HG03378 (cell line): ENCODE results near the gene NFATC2.

ENCODE experiments used
- ATAC-seq: cut with Tn5 transposase; IDR thresholded peaks from one replicate; pipeline ENCODE4 v1.9.1; 2021; ENCODE audit warnings: mild to moderate bottlenecking, moderate library complexity; ENCODE audit not compliant: unreplicated experiment

NFATC2 gene

GRCh38 chr20:51457533-51457932 is 85.0 kb downstream of the NFATC2 start:
- ATAC-seq: no peak

- ATAC-seq: no peak
Observed at GRCh38 chr20:51456511-51457509, 85.7 kb downstream of the NFATC2 start.

GRCh38 chr20:51454250-51454865 is 88.2 kb downstream of the NFATC2 start:
- ATAC-seq: no peak

DNA sequence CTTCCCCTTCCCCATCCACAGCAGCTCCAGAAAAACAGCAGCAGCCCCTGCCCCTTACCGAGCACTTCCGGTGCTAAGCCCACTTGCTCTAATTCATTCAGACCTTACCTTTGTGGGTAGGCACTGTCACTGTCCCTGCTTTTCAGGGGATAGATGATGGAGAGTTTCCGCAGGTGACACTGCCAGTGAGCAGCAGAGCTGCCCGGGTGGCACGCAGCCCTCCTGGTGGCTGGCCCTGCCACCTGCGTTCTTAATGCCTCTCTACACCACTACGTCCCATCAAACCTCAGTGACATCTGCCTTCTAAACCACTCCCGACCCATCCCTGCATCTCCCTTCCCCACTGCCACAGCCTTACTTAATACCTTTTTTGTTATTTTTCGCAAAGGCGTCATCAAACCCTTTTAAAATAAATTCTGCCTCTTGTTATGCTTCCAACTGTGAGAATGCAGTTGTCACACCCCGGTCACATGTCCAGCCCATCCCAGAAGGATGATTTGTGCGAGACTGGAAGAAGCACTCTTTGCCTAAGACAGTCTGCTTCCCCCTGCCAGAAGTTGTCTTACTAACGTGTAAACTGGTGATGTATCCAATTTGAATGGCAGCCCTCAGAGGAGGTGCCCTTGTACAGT is 89.7 kb downstream of the NFATC2 start:
- no peak for ATAC-seq

DNA sequence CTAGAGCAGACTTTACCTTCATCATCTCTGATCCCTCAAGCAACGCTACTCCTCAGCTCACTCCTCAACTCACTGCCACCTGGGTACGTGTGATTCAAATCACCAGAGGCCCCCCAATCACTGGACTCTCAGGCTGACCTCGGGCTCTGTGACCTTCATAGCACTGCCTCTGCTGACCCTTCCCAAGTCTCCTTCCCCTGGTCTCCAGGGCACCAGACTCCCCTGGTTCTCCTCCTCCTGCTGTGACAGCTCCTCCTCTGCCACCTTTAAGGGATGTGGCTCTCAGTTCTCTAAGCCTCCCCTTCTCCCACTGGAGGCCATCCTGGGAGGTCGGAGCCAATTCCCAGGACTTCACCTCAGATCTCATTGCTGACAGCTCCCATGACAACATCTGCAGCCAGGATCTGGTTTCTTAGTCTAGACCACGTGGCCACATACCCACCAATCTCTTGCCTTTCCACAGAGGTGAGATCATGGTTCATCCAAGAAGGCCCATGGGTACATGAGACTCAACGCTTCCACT is 90.4 kb downstream of the NFATC2 start:
- ATAC-seq: no peak

GRCh38 chr20:51451484-51451883 is 91.0 kb downstream of the NFATC2 start:
- no peak for ATAC-seq

DNA sequence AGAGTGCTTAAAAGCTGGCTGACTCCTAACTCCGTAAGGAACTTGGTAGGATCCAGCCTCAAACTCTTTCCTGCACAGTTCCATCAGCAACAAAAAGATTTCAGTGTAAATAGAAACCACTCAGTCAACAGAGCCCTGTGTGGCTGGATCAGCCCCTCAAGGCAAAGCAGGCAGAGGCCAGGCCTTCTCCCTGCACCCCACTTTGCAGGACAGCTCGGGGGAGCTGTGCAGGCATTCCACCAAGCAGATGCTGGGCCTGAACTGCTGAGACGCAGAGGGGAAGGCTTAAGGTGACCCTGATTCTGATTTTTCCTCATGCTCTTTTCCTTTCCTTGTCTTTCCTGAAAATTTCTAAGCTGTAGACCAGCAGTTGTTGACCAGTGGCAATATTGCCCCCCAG is 91.5 kb downstream of the NFATC2 start:
- no peak for ATAC-seq

DNA sequence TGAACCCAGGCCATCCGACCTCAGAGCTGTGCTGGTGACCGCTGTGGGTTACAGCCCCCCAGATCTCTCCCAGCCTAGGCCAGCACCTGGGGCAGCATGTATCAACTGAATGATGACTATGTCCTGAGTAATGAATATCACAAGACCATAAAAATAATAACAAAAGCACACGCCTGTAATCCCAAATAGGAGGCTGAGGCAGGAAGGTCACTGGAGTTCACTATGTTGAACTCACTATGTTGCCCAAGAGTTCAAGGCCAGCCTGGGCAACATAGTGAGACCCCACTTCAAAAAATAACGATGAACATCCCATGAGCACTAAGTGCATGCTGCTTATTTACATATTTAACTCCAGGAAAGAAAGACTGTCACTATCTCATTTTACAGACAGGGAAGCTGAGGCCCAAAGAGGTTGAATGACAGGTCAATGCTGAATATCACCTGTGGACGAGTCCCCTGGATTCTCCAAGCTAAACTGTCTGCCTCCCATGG is 92.3 kb downstream of the NFATC2 start:
- no peak for ATAC-seq

GRCh38 chr20:51449498-51450220 is 92.9 kb downstream of the NFATC2 start:
- no peak for ATAC-seq

DNA sequence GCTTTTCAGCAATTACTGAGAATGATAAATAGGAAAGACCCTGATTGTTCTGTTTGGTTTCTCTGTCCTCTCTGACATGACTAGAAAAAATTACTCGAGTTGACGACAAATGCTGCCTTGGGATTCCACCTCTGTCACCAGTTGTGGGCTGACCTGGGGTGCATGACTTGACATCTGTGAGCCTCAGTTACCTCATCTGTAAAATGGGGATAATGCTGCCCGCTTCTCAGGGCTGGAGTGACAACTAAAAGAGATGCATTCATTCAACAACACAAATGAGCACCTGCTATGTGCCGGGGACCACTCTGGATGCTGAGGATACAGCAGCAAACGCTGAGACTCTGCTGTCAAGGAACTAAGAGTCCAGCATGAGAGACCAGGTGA is 94.8 kb downstream of the NFATC2 start:
- no peak for ATAC-seq

DNA sequence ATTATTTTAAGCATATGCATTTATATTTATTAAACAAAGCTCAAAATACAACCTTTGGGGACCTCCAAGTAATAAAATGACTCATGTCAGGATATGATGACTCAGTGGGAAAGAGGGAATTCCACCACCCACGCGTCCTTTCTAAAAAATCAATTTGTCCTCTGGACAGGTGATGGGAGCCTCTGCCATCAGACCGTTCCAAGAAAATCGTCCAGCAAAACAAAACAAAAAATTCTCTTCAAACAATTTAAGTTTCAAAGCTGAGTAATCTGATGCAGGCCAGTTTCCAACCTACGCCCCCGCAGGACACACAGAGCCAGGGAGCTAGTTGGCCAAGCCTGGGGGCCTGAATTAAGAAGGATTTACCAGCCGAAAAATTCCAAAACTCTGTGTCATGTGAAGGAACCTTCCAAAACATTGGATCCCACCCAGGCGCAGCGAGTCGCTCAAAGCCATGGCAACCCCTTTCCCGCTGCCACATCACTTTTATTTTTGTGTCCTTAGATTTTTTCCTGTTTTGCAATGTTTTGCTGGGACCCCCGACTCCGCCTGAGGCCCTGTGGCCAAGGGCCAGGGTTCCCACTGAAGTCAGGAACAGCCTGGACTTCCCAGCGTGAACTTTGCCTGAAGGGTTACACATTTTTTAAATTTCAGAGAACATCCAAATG is 95.3 kb downstream of the NFATC2 start:
- ATAC-seq: no peak

- ATAC-seq: no peak
Observed at GRCh38 chr20:51446656-51447055, 95.9 kb downstream of the NFATC2 start.

- ATAC-seq: no peak
Observed at GRCh38 chr20:51446230-51446629, 96.3 kb downstream of the NFATC2 start.

DNA sequence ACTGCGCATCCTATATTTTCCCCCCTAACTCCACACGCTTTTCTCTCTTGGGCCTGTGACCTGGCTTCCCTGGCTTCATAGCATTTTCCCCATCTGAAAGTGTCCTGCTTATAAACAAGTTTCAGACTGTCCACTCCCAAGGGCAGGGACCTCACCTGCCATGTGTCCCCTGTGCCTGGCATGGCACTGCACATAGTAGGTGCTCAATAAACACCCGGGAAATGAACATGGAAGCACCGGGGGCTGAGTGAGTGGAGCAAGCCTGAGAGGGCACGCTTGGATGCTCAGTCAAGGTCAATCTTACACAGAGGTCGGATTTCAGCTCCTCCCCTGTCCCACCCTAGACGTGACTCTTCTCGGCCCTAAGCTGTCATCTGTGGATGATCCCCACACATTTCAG is 96.9 kb downstream of the NFATC2 start:
- ATAC-seq: no peak

DNA sequence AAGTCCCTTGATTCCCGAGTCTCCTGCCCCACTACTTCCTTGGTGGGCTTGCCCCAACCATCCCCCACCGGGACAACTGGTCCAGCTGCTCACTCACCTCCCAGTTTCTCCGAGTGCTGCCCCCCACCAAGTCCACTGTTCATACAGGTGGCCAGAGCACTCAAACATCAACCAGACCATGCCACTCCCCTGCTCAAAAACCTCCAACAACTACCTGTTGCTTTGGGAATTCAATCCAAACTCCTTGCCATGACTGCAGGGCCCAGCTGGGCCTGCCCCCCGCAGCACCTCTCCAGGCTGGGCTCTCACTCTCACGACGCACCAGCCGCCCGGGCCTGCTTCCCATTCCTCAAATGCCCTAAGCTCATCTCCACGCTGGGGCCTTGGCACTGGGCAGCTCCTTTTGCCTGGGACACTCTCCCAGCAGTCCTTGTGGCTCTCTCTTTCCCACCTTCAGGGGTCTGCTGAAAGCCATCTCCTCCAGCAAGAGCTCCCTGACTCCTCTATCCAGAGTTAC is 97.5 kb downstream of the NFATC2 start:
- ATAC-seq: no peak

- ATAC-seq: no peak
Observed at GRCh38 chr20:51444467-51444866, 98.1 kb downstream of the NFATC2 start.

GRCh38 chr20:51442602-51443001 is 99.9 kb downstream of the NFATC2 start:
- no peak for ATAC-seq

GRCh38 chr20:51440589-51440988 is 101.9 kb downstream of the NFATC2 start:
- ATAC-seq: no peak

GRCh38 chr20:51439160-51439689 is 103.3 kb downstream of the NFATC2 start:
- ATAC-seq: no peak

DNA sequence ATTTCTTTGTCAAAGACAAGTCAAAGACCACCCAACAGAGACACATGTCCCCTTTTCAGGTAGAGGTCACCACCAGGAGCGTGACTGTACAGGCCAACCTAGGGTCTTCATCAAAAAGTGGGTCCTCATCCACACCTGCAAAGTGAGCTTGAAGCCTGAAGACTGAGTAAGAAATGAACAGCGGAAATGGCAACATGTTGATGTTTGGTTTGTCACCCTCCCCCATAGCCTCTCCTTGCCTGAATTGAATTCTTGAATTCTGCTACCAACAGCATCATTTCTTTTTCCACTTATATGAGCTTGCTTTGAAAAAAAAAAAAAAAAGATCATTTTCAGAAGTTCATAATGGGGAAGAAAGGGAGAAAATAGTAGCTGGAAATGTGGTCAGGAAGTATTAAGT is 104.4 kb downstream of the NFATC2 start:
- ATAC-seq: no peak
